ENCODE data around the gene ASPG.
"Not testable (repeated sequence)": the region's sequence is repeated elsewhere in the genome, so short reads cannot be mapped to it uniquely, and the experiment has no call there.

ASPG gene

GRCh38 chr14:104147346-104148125, 62.0 kb downstream of the ASPG start:
- no peak for DNase-seq (ENCODE audit: low spot score)

GRCh38 chr14:104148433-104149277, 63.2 kb downstream of the ASPG start:
- no peak for DNase-seq (ENCODE audit: low spot score)

GRCh38 chr14:104149278-104149595, 63.7 kb downstream of the ASPG start:
- no peak for DNase-seq (ENCODE audit: low spot score)

- DNase-seq (ENCODE audit: low spot score): peak; percentile 7
Measured at GRCh38 chr14:104149617-104150135, 64.2 kb downstream of the ASPG start.

GRCh38 chr14:104150136-104151025, 64.9 kb downstream of the ASPG start:
- no peak for DNase-seq (ENCODE audit: low spot score)

GRCh38 chr14:104151026-104151381, 65.5 kb downstream of the ASPG start:
- no peak for DNase-seq (ENCODE audit: low spot score)

- no peak for DNase-seq (ENCODE audit: low spot score)
Measured at GRCh38 chr14:104151566-104152245, 66.2 kb downstream of the ASPG start.

- DNase-seq (ENCODE audit: low spot score): no peak
Measured at GRCh38 chr14:104152246-104152575, 66.7 kb downstream of the ASPG start.

- DNase-seq (ENCODE audit: low spot score): no peak
Measured at GRCh38 chr14:104152686-104153393, 67.3 kb downstream of the ASPG start.

- not testable (repeated sequence) for DNase-seq (ENCODE audit: low spot score)
Measured at GRCh38 chr14:104153394-104153755, 67.9 kb downstream of the ASPG start.

- DNase-seq (ENCODE audit: low spot score): no peak
Measured at GRCh38 chr14:104154246-104154645, 68.7 kb downstream of the ASPG start.

GRCh38 chr14:104155513-104155912, 70.0 kb downstream of the ASPG start:
- DNase-seq (ENCODE audit: low spot score): no peak

- no peak for DNase-seq (ENCODE audit: low spot score)
Measured at GRCh38 chr14:104156142-104156541, 70.6 kb downstream of the ASPG start.

GRCh38 chr14:104157016-104157928, 71.8 kb downstream of the ASPG start:
- DNase-seq (ENCODE audit: low spot score): no peak

- no peak for DNase-seq (ENCODE audit: low spot score)
Measured at GRCh38 chr14:104158827-104159798, 73.6 kb downstream of the ASPG start.

- no peak for DNase-seq (ENCODE audit: low spot score)
Measured at GRCh38 chr14:104159990-104160389, 74.5 kb downstream of the ASPG start.

- DNase-seq (ENCODE audit: low spot score): no peak
Measured at GRCh38 chr14:104161602-104162367, 76.3 kb downstream of the ASPG start.

- no peak for DNase-seq (ENCODE audit: low spot score)
Measured at GRCh38 chr14:104162495-104162894, 77.0 kb downstream of the ASPG start.
